HuH-7 (cell line): Measurements from ENCODE around the gene PRODH.
A peak's percentile ranks its signal among the peaks of the same experiment; 100 is the strongest.
"Not testable (repeated sequence)": the region's sequence is repeated elsewhere in the genome, so short reads cannot be mapped to it uniquely, and the experiment has no call there.

Source experiments
- DNase-seq: peaks from one replicate; pipeline ENCODE4 v3.0.0; 2011; ENCODE audit warnings: low spot score

Gene PRODH

GRCh38 chr22:18967391-18968010, 31.4 kb upstream of the PRODH start:
- DNase-seq: not testable (repeated sequence)

GRCh38 chr22:18966748-18967147, 30.7 kb upstream of the PRODH start:
- no peak for DNase-seq

GRCh38 chr22:18965526-18966421, 29.7 kb upstream of the PRODH start:
- no peak for DNase-seq

GRCh38 chr22:18964501-18965265, 28.6 kb upstream of the PRODH start:
- not testable (repeated sequence) for DNase-seq

- DNase-seq: not testable (repeated sequence)
Measured at GRCh38 chr22:18964051-18964450, 28.0 kb upstream of the PRODH start.

- DNase-seq: no peak
Measured at GRCh38 chr22:18962308-18962635, 26.2 kb upstream of the PRODH start.

GRCh38 chr22:18961632-18962307, 25.7 kb upstream of the PRODH start:
- DNase-seq: not testable (repeated sequence)

- DNase-seq: not testable (repeated sequence)
Measured at GRCh38 chr22:18961201-18961600, 25.1 kb upstream of the PRODH start.

- not testable (repeated sequence) for DNase-seq
Measured at GRCh38 chr22:18960166-18960820, 24.2 kb upstream of the PRODH start.

GRCh38 chr22:18959741-18960140, 23.6 kb upstream of the PRODH start:
- not testable (repeated sequence) for DNase-seq

GRCh38 chr22:18959266-18959665, 23.2 kb upstream of the PRODH start:
- DNase-seq: not testable (repeated sequence)

GRCh38 chr22:18958738-18959137, 22.6 kb upstream of the PRODH start:
- not testable (repeated sequence) for DNase-seq

GRCh38 chr22:18958321-18958705, 22.2 kb upstream of the PRODH start:
- not testable (repeated sequence) for DNase-seq

GRCh38 chr22:18957621-18958320, 21.7 kb upstream of the PRODH start:
- not testable (repeated sequence) for DNase-seq

- not testable (repeated sequence) for DNase-seq
Measured at GRCh38 chr22:18956956-18957355, 20.9 kb upstream of the PRODH start.

- not testable (repeated sequence) for DNase-seq
Measured at GRCh38 chr22:18956121-18956895, 20.2 kb upstream of the PRODH start.

GRCh38 chr22:18955696-18956095, 19.6 kb upstream of the PRODH start:
- DNase-seq: no peak

GRCh38 chr22:18954990-18955571, 19.0 kb upstream of the PRODH start:
- DNase-seq: no peak

- peak; percentile 79 for DNase-seq
Measured at GRCh38 chr22:18954303-18954989, 18.4 kb upstream of the PRODH start.
